ENCODE data around the gene VWC2L.

- TF ChIP-seq POLR2AphosphoS5 (IDR thresholded peaks at IDR 0.05; ENCODE audit: insufficient read depth, low read depth, low read length): no peak
- TF ChIP-seq CTCF (IDR thresholded peaks at IDR 0.05; ENCODE audit: extremely low read depth in 1 of 2, insufficient read depth in 1 of 2, low read depth in 1 of 2, low read length in 2 of 2): no peak
- no peak for TF ChIP-seq POLR2A (IDR thresholded peaks at IDR 0.05; ENCODE audit: low read depth, low read length)
- TF ChIP-seq MYC (IDR thresholded peaks at IDR 0.05; ENCODE audit: low read depth, low read length): no peak
- no peak for TF ChIP-seq EZH2 (IDR thresholded peaks at IDR 0.05; ENCODE audit: borderline replicate concordance, low read depth, low read length, severe bottlenecking)
- no peak for TF ChIP-seq MAX (IDR thresholded peaks at IDR 0.05; ENCODE audit: insufficient read depth, insufficient read length)
- no peak for TF ChIP-seq GATA2 (IDR thresholded peaks at IDR 0.05; ENCODE audit: insufficient read depth, insufficient read length, low read depth, low read length)
These were observed 54.7 kb downstream of the VWC2L start for GRCh38 chr2:214465363-214466146.
